KMS-11 (cell line): ENCODE data around the gene TSHZ3.

Experiments
- H2AFZ ChIP-seq: fragments of 200-600 bp; sonication (generic); 2 replicates; pipeline ENCODE4 v1.6.1; 2016; ENCODE audit warnings: antibody characterized with exemption, mixed run types, low read depth
- H3K27ac ChIP-seq: fragments of 200-600 bp; sonication (generic); 2 replicates; pipeline ENCODE4 v1.6.1; 2016; ENCODE audit warnings: mild to moderate bottlenecking, mixed run types
- H3K27me3 ChIP-seq: fragments of 200-600 bp; sonication (generic); 2 replicates; pipeline ENCODE4 v1.6.1; 2017; ENCODE audit warnings: mild to moderate bottlenecking, low read depth, mixed run types, moderate library complexity; ENCODE audit not compliant: insufficient read depth
- H3K36me3 ChIP-seq: fragments of 200-600 bp; sonication (generic); 2 replicates; pipeline ENCODE4 v1.6.1; 2017; ENCODE audit warnings: mild to moderate bottlenecking, mixed run types; ENCODE audit not compliant: insufficient read depth
- H3K4me1 ChIP-seq: fragments of 200-600 bp; sonication (generic); 2 replicates; pipeline ENCODE4 v1.6.1; 2016; ENCODE audit warnings: mild to moderate bottlenecking, low read depth, mixed run types; ENCODE audit not compliant: poor library complexity, severe bottlenecking
- H3K4me2 ChIP-seq: fragments of 200-600 bp; sonication (generic); 2 replicates; pipeline ENCODE4 v1.7.0; 2016; ENCODE audit warnings: mild to moderate bottlenecking, mixed run types
- H3K4me3 ChIP-seq: fragments of 200-600 bp; sonication (generic); IDR thresholded peaks from 2 replicates; pipeline ENCODE4 v1.6.1; 2017; ENCODE audit warnings: low read depth, low read length, mixed read lengths; ENCODE audit not compliant: insufficient read depth
- H3K79me2 ChIP-seq: fragments of 200-600 bp; sonication (generic); 2 replicates; pipeline ENCODE4 v1.6.1; 2016; ENCODE audit warnings: low read depth, mixed run types; ENCODE audit not compliant: insufficient read depth
- H3K9ac ChIP-seq: fragments of 200-600 bp; sonication (generic); 2 replicates; pipeline ENCODE4 v1.6.1; 2016; ENCODE audit warnings: mild to moderate bottlenecking, mixed run types
- H4K20me1 ChIP-seq: fragments of 200-600 bp; sonication (generic); 2 replicates; pipeline ENCODE4 v1.6.1; 2016; ENCODE audit warnings: mild to moderate bottlenecking, mixed run types; ENCODE audit not compliant: insufficient read depth
- CTCF ChIP-seq: fragments of 200-600 bp; sonication (generic); conservative IDR thresholded peaks from 2 replicates; pipeline ENCODE4 v1.6.1; 2017; ENCODE audit warnings: low read depth, mild to moderate bottlenecking, antibody characterized with exemption, low read length, moderate library complexity, mixed read lengths

TSHZ3 gene

GRCh38 chr19:31334849-31335624, 14.2 kb downstream of the TSHZ3 start:
- H3K9ac ChIP-seq = no peak overlapping the region
- H3K36me3 ChIP-seq = no peaks in the 10 kb centered on the region
- no peak for TF ChIP-seq CTCF
- H3K4me1 ChIP-seq = peaks cover 9% of the 10 kb centered on the region
- H3K27ac ChIP-seq = no peak overlapping the region
- no peak overlapping the region for H2AFZ ChIP-seq
- no peaks in the 10 kb centered on the region for H3K79me2 ChIP-seq
- H4K20me1 ChIP-seq = no peaks in the 10 kb centered on the region
- H3K27me3 ChIP-seq = no peaks in the 10 kb centered on the region
- no peak overlapping the region for H3K4me2 ChIP-seq
- no peak overlapping the region for H3K4me3 ChIP-seq

DNA sequence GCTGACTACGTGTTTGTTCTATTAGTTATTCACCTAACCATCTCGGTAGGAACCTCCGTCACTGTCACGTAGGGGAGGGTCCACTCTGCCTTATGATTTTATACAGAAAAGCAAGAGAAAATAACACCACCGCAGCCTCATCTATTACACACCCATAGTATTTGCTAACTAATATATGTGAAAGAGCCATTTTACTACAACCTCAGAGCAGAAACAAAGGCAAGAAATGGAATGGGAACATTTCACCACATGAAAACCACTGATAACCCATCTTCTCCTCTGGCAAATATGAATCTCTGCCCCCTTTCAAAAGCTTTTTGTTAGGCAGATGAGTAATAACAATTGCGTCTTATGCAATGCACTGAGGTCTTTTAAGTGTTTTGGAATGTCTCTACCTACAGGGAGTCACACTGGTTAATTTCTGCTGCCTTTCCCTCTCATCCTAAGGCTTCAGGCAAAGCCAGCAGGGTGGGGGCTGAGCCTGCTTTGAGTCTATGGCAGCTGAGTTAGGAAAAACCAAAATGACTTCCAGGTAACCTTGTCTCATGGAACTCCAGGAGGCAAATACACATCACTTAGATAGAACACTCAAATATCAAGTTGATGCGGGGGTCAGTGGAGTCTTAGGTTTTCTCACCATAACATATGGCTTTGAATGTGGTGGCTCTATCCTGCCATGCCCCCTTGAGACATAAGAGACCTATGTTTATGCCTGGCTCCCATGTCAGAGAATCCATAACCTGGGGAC, 15.0 kb downstream of the TSHZ3 start:
- H3K4me1 ChIP-seq = peaks cover 1% of the 10 kb centered on the region
- no peak overlapping the region for H3K4me2 ChIP-seq
- no peak overlapping the region for H3K27ac ChIP-seq
- no peaks in the 10 kb centered on the region for H4K20me1 ChIP-seq
- no peak overlapping the region for H3K4me3 ChIP-seq
- H3K79me2 ChIP-seq = no peaks in the 10 kb centered on the region
- H3K27me3 ChIP-seq = no peaks in the 10 kb centered on the region
- no peaks in the 10 kb centered on the region for H3K36me3 ChIP-seq
- H3K9ac ChIP-seq = no peak overlapping the region
- H2AFZ ChIP-seq = no peak overlapping the region
- no peak for TF ChIP-seq CTCF

GRCh38 chr19:31332096-31332495, 17.1 kb downstream of the TSHZ3 start:
- Histone ChIP-seq H4K20me1 (no peaks in the 10 kb centered on the region), H3K79me2 (no peaks in the 10 kb centered on the region), H3K36me3 (no peaks in the 10 kb centered on the region), H3K4me3 (no peak overlapping the region), H3K4me2 (no peak overlapping the region), H3K4me1 (no peaks in the 10 kb centered on the region), H3K27ac (no peak overlapping the region), H2AFZ (no peak overlapping the region), H3K9ac (no peak overlapping the region), H3K27me3 (no peaks in the 10 kb centered on the region)
- no peak for TF ChIP-seq CTCF

GRCh38 chr19:31331536-31331935, 17.7 kb downstream of the TSHZ3 start:
- TF ChIP-seq CTCF = no peak
- H3K36me3 ChIP-seq = no peaks in the 10 kb centered on the region
- no peak overlapping the region for H3K9ac ChIP-seq
- H3K4me2 ChIP-seq = no peak overlapping the region
- H3K4me1 ChIP-seq = no peaks in the 10 kb centered on the region
- no peak overlapping the region for H2AFZ ChIP-seq
- H3K79me2 ChIP-seq = no peaks in the 10 kb centered on the region
- H3K4me3 ChIP-seq = no peak overlapping the region
- H3K27ac ChIP-seq = no peak overlapping the region
- H3K27me3 ChIP-seq = no peaks in the 10 kb centered on the region
- H4K20me1 ChIP-seq = no peaks in the 10 kb centered on the region
